ENCODE data around the gene POLL. TPM values are rescaled to one million over a fixed set of nuclear protein-coding genes. Genes with fewer than 3 reads are reported as not detected.

POLL gene
- total and polyA plus RNA-seq, 10 of the 15 experiments (the other 5 are each of a cell fraction or from before 2014, with no cell fraction given), result 1.5 to 25.4 (median 13.8) TPM

DNA sequence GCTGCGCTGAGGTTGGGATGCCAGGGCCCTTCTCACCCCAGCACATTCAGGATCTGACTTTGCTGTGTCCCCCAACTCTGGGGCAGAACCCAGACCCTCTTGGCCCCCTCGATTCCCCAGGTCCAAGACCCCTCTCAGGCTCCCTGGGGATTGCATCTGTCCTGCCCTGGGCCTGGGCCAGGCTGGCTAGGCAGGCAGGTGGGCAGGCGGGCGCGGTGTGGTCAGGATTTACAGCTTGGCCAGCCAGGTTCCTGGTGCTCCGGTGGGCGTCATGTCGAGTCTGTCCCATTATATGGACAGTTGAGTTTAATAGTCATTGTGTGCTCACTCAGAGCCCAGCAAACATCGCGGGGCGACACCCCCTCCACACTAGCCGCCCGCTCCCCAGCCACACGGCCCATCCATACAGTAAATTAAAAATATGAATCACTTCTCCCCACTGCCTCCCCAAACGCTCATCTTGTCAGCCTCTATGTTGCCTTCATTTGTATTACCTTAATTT lies 23.5 kb downstream of the POLL start (continued):
- TF ChIP-seq, protein P1, sequence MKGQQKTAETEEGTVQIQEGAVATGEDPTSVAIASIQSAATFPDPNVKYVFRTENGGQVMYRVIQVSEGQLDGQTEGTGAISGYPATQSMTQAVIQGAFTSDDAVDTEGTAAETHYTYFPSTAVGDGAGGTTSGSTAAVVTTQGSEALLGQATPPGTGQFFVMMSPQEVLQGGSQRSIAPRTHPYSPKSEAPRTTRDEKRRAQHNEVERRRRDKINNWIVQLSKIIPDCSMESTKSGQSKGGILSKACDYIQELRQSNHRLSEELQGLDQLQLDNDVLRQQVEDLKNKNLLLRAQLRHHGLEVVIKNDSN (IDR thresholded peaks at IDR 0.05; ENCODE audit: borderline replicate concordance, extremely low read length, insufficient read depth, low read depth, low read length), result no peak

DNA sequence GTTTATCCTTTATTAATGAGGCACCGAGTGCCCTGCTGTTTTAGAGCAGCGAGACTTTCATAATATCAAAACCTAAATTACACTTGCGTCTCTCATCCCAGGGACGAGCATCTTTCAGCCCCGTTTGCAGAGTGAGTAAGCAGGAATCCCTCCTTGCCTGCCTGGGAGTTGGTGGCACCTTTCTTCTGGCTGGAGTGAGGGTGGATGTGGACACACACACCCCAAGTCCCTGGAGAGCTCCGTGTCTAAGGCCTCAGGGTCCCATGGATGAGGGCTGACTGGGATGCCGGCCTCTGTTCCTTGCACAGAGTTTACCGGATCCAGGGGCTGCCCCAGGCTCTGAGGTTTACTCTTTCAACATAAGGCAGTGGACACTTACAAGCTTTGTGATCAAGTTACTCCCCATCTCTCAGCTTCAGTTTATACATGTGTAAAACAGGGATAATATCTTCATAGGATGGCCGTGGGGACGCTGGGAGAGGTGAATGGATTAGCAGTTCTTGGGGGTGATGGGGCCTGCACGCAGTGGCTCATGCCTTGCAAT lies 24.5 kb downstream of the POLL start:
- no peaks in the 10 kb centered on the region for H3K9me3 ChIP-seq (replicated peaks; ENCODE audit: control insufficient read depth, insufficient read depth, low read length)
- FAIRE-seq, result no peak
- H3K4me1 ChIP-seq (ENCODE audit: control insufficient read depth, insufficient read depth, low read length), result peaks cover 13% of the 10 kb centered on the region
- ChIA-PET SMC1A (ENCODE audit: uncharacterized antibody, unreplicated experiment) (interaction anchor here (1.0 kb wide), 1 partner anchor 85 kb away, joined by 3 read pairs; no protein-coding TSS in a partner anchor), RAD21 (ENCODE audit: unreplicated experiment) (no interaction called here), CTCF (interaction anchor here (2.1 kb wide), 1 partner anchor 350 kb away, joined by 5 read pairs; no protein-coding TSS in a partner anchor), POLR2A (no interaction called here)
- TF ChIP-seq NBN (IDR thresholded peaks at IDR 0.05) (no peak), CBX3 (IDR thresholded peaks at IDR 0.05; ENCODE audit: borderline replicate concordance, low read depth) (no peak), POLR2AphosphoS2 (IDR thresholded peaks at IDR 0.05; ENCODE audit: low read depth, low read length) (no peak), SRF (IDR thresholded peaks at IDR 0.05; ENCODE audit: low read depth in 2 of 2, low read length in 2 of 2) (no peak)
- intact Hi-C loops (cut with micrococcal nuclease; ENCODE audit: unreplicated experiment) (no loop called here), in situ Hi-C loops (cut with MboI) (no loop called here)
- BruUV-seq (replicated peaks), result no TSS peak
- H3K4me2 ChIP-seq (ENCODE audit: control insufficient read depth, insufficient read depth), result no peak overlapping the region
- no peak for ATAC-seq
- no peaks in the 10 kb centered on the region for H3K36me3 ChIP-seq (ENCODE audit: control insufficient read depth in 2 of 2, insufficient read depth in 2 of 2, low read length in 1 of 2)
- DNase-seq (ENCODE audit: low read depth, low spot score), result no peak
- H3K4me3 ChIP-seq, result no peak overlapping the region
- H4K20me1 ChIP-seq (ENCODE audit: control insufficient read depth, insufficient read depth), result no peaks in the 10 kb centered on the region
- WGBS (ENCODE audit: insufficient coverage, insufficient replicate concordance, low lambda C conversion rate, missing lambda C conversion rate), result 42% methylated on average over 11 of the region's 11 CpGs
- H3K79me2 ChIP-seq (ENCODE audit: control insufficient read depth, insufficient read depth, low read length), result no peaks in the 10 kb centered on the region
- no peak overlapping the region for H2AFZ ChIP-seq (ENCODE audit: control insufficient read depth, low read depth, low read length)
- no peak overlapping the region for H3K27ac ChIP-seq (ENCODE audit: control insufficient read depth, insufficient read depth)
- no peak overlapping the region for H3K9ac ChIP-seq (ENCODE audit: control insufficient read depth, insufficient read depth, low read length)
- peaks cover 0 to 4% of the 10 kb centered on the region in 2 experiments; a peak in 1 of 4 replicates for H3K27me3 ChIP-seq (replicated peaks in 1 of 2; ENCODE audit: control insufficient read depth in 2 of 2, insufficient read depth in 2 of 2, low read length in 1 of 2)

All from GM12878 (cell line).